GM21786 (cell line): ENCODE results near the gene UROC1.

Source experiments
- ATAC-seq: cut with Tn5 transposase; IDR thresholded peaks from one replicate; pipeline ENCODE4 v1.9.1; 2021; ENCODE audit not compliant: unreplicated experiment

UROC1 gene

GRCh38 chr3:126481808-126482502 is 35.6 kb downstream of the UROC1 start:
- ATAC-seq: no peak

GRCh38 chr3:126480861-126481260 is 36.7 kb downstream of the UROC1 start:
- no peak for ATAC-seq

GRCh38 chr3:126480206-126480605 is 37.4 kb downstream of the UROC1 start:
- ATAC-seq: no peak

- no peak for ATAC-seq
These were observed 37.9 kb downstream of the UROC1 start for GRCh38 chr3:126479642-126480041.

- no peak for ATAC-seq
These were observed 38.8 kb downstream of the UROC1 start for GRCh38 chr3:126478581-126479310.

- ATAC-seq: no peak
These were observed 40.6 kb downstream of the UROC1 start for GRCh38 chr3:126477061-126477380.

GRCh38 chr3:126476166-126477060 is 41.2 kb downstream of the UROC1 start:
- peak; percentile 18 for ATAC-seq

- peak; percentile 84 for ATAC-seq
These were observed 42.0 kb downstream of the UROC1 start, which contains the start of gene ZXDC for GRCh38 chr3:126475413-126476114. Gene ZXDC, minus strand, starts transcription at chr3:126475891. Its CDS starts 26 bp downstream, at chr3:126475865.

- ATAC-seq: peak; percentile 16
These were observed 42.8 kb downstream of the UROC1 start for GRCh38 chr3:126474498-126475412.

GRCh38 chr3:126473292-126474168 is 44.0 kb downstream of the UROC1 start:
- ATAC-seq: no peak

- no peak for ATAC-seq
These were observed 45.1 kb downstream of the UROC1 start for GRCh38 chr3:126472277-126473006.

- ATAC-seq: no peak
These were observed 48.1 kb downstream of the UROC1 start for GRCh38 chr3:126469479-126469878.

GRCh38 chr3:126468028-126468891 is 49.3 kb downstream of the UROC1 start:
- ATAC-seq: no peak

GRCh38 chr3:126467611-126467955 is 50.0 kb downstream of the UROC1 start:
- no peak for ATAC-seq

GRCh38 chr3:126466886-126467610 is 50.5 kb downstream of the UROC1 start:
- no peak for ATAC-seq

- no peak for ATAC-seq
These were observed 51.5 kb downstream of the UROC1 start for GRCh38 chr3:126465928-126466544.
